Spleen (tissue), 11 donors: Measurements from ENCODE around the gene GKN1. TPM values are rescaled to one million over a fixed set of nuclear protein-coding genes. Genes with fewer than 3 reads are reported as not detected.

ENCODE experiments used
- DNase-seq: peaks from one replicate; pipeline ENCODE4 v3.0.0-alpha.2; 2020
- H3K27ac ChIP-seq, 8 donors: fragments of 200-600 bp; sonication (generic) in 7 of 8; 1 replicate in 4 of 8; 2 replicates in 4 of 8; pipeline versions ENCODE4 v1.5.0 to v1.8.0; 2016 to 2021; ENCODE audit warnings: inconsistent platforms in 4 of 8, mild to moderate bottlenecking in 4 of 8, moderate library complexity in 1 of 8
- H3K27me3 ChIP-seq, 7 donors: fragments of 200-600 bp; sonication (generic) in 6 of 7; replicated peaks in 1 of 7; 1 replicate in 4 of 7; 2 replicates in 3 of 7; pipeline versions ENCODE4 v1.5.0 to v1.8.0; 2016 to 2021; ENCODE audit warnings: inconsistent platforms in 3 of 7, mild to moderate bottlenecking in 1 of 7
- H3K36me3 ChIP-seq, 6 donors: fragments of 200-600 bp; sonication (generic) in 5 of 6; 1 replicate in 4 of 6; 2 replicates in 2 of 6; pipeline versions ENCODE4 v1.5.0 to v1.8.0; 2016 to 2021; ENCODE audit warnings: inconsistent platforms in 2 of 6
- H3K4me1 ChIP-seq, 6 donors: fragments of 200-600 bp; sonication (generic) in 5 of 6; 1 replicate in 3 of 6; 2 replicates in 3 of 6; pipeline versions ENCODE4 v1.5.0 to v1.8.0; 2016 to 2021; ENCODE audit warnings: inconsistent platforms in 3 of 6
- H3K4me3 ChIP-seq, 8 donors: fragments of 200-600 bp; sonication (generic) in 7 of 8; 1 replicate in 4 of 8; 2 replicates in 4 of 8; pipeline versions ENCODE4 v1.5.0 to v1.8.0; 2016 to 2021; ENCODE audit warnings: inconsistent platforms in 4 of 8, mild to moderate bottlenecking in 4 of 8, moderate library complexity in 2 of 8
- H3K9me3 ChIP-seq, 8 donors: fragments of 200-600 bp; sonication (generic) in 7 of 8; 1 replicate in 4 of 8; 2 replicates in 4 of 8; pipeline versions ENCODE4 v1.5.0 to v1.8.0; 2016 to 2021; ENCODE audit warnings: inconsistent platforms in 4 of 8
- CTCF ChIP-seq, 11 experiments: fragments of 200-600 bp in 7 of 11; fragments of 450-650 bp in 4 of 11; sonication (generic) in 4 of 11; IDR thresholded peaks in 8 of 11; conservative IDR thresholded peaks in 3 of 11; 1 replicate in 7 of 11; 2 replicates in 4 of 11; pipeline versions ENCODE4 v1.4.0 to v1.8.0; 2016 to 2021; ENCODE audit warnings: antibody characterized with exemption in 11 of 11, inconsistent platforms in 4 of 11, mild to moderate bottlenecking in 1 of 11
- POLR2A ChIP-seq, 3 donors: fragments of 450-650 bp; IDR thresholded peaks; one replicate each; pipeline ENCODE4 v1.5.1; 2017; ENCODE audit warnings: antibody characterized with exemption in 3 of 3, mild to moderate bottlenecking in 1 of 3
- POLR2AphosphoS5 ChIP-seq, 3 donors: sonication (generic); formaldehyde crosslinking; IDR thresholded peaks; one replicate each; pipeline ENCODE4 v1.5.1; 2017; ENCODE audit warnings: antibody characterized with exemption in 3 of 3
- WGBS, 5 donors: extraction: QIAGEN DNeasy Blood & Tissue Kit in 3 of 5; methylation state at CpG; one replicate each; pipeline versions ENCODE4 v1.1.5 to v1.1.7; 2013 to 2018; 5-methylcytosine and 5-hydroxymethylcytosine counted together
- intact Hi-C: fragments of 100-400 bp; cut with DNase I; formaldehyde crosslinking; loops from one replicate; pipeline ENCODE4 v1.15.0; 2023; ENCODE audit warnings: low total_unique reads
- polyA plus RNA-seq, 3 donors: library from polyadenylated mRNA; stranded (reverse); fragments of 200-250 nt; gene quantifications; one replicate each; pipeline ENCODE4 v1.2.1, GENCODE V29; 2013
- total RNA-seq, 7 donors: library from RNA; depleted of rRNA in 3 of 7; stranded (reverse); fragments of >200 nt in 3 of 7; fragmentation: NEBNext Ultra II Directional in 4 of 7; extraction: Animal tissue kit (Norgen Biotek cat#: 25700) in 4 of 7; gene quantifications; one replicate each; pipeline versions ENCODE4 v1.1.0 to v1.2.1, GENCODE V29; 2016 to 2021
- donor health status: healthy with polysubstance abuse.
- donor health status: DM: no; HTN: no; CAD: no; lungs with moderate emphysema.
- donor health status: DM: no; HTN: no; CAD: no.
- donor health status: Bipolar disorder and iron deficiency.
- donor health status: healthy.
- donor health status: DM: no; HTN: no; CAD: no.
- donor health status: DM: yes; HTN: yes; CAD: no.

GKN1 gene
- total and polyA plus RNA-seq, 10 donors, result 0.28 TPM; not detected in 9

GRCh38 chr2:68974946-68975665 lies 670 bp downstream of the GKN1 start:
- 66 to 89% (median 79%) methylated on average over 9 of the region's 9 CpGs for WGBS, 5 donors
- intact Hi-C loops, result no loop called here
- Histone ChIP-seq H3K4me3 (no peak overlapping the region), H3K4me1 (no peaks in the 10 kb centered on the region), H3K36me3 (no peaks in the 10 kb centered on the region), H3K27me3 (peaks cover 0 to 10% (median 0%) of the 10 kb centered on the region in 7 donors), H3K9me3 (no peaks in the 10 kb centered on the region), H3K27ac (no peak overlapping the region)
- DNase-seq, result no peak
- no peak for TF ChIP-seq POLR2A (IDR thresholded peaks at IDR 0.05)
- no peak for TF ChIP-seq POLR2AphosphoS5 (IDR thresholded peaks at IDR 0.05)
- TF ChIP-seq CTCF (IDR thresholded peaks at IDR 0.05 in 8 of 11, conservative IDR thresholded peaks at IDR 0.05 in 3 of 11), result no peak

- intact Hi-C loops, result no loop called here
- Histone ChIP-seq H3K4me1 (no peaks in the 10 kb centered on the region), H3K27me3 (peaks cover 0 to 12% (median 0%) of the 10 kb centered on the region in 7 donors), H3K4me3 (no peak overlapping the region), H3K36me3 (no peaks in the 10 kb centered on the region), H3K9me3 (no peaks in the 10 kb centered on the region), H3K27ac (no peak overlapping the region)
- WGBS, 5 donors, result 92 to 98% (median 97%) methylated on average over 2 of the region's 2 CpGs
- TF ChIP-seq POLR2A (IDR thresholded peaks at IDR 0.05), result no peak
- no peak for TF ChIP-seq CTCF (IDR thresholded peaks at IDR 0.05 in 8 of 11, conservative IDR thresholded peaks at IDR 0.05 in 3 of 11)
- no peak for TF ChIP-seq POLR2AphosphoS5 (IDR thresholded peaks at IDR 0.05)
- no peak for DNase-seq
These were observed 1.4 kb downstream of the GKN1 start for GRCh38 chr2:68975844-68976243.

GRCh38 chr2:68977453-68977852 lies 3.0 kb downstream of the GKN1 start:
- TF ChIP-seq POLR2A (IDR thresholded peaks at IDR 0.05), result no peak
- no peak for TF ChIP-seq CTCF (IDR thresholded peaks at IDR 0.05 in 8 of 11, conservative IDR thresholded peaks at IDR 0.05 in 3 of 11)
- no peak for TF ChIP-seq POLR2AphosphoS5 (IDR thresholded peaks at IDR 0.05)
- Histone ChIP-seq H3K36me3 (no peaks in the 10 kb centered on the region), H3K27me3 (peaks cover 0 to 12% (median 0%) of the 10 kb centered on the region in 7 donors), H3K4me1 (no peaks in the 10 kb centered on the region), H3K27ac (no peak overlapping the region), H3K4me3 (no peak overlapping the region), H3K9me3 (no peaks in the 10 kb centered on the region)
- DNase-seq, result no peak
- intact Hi-C loops, result no loop called here
- 71 to 86% (median 79%) methylated on average over 4 of the region's 4 CpGs for WGBS, 5 donors

- Histone ChIP-seq H3K27ac (no peak overlapping the region), H3K27me3 (peaks cover 0 to 12% (median 0%) of the 10 kb centered on the region in 7 donors), H3K9me3 (no peaks in the 10 kb centered on the region), H3K4me1 (no peaks in the 10 kb centered on the region), H3K36me3 (no peaks in the 10 kb centered on the region), H3K4me3 (no peak overlapping the region)
- intact Hi-C loops, result no loop called here
- WGBS, 5 donors, result 75 to 94% (median 80%) methylated on average over 3 of the region's 3 CpGs
- DNase-seq, result no peak
- no peak for TF ChIP-seq CTCF (IDR thresholded peaks at IDR 0.05 in 8 of 11, conservative IDR thresholded peaks at IDR 0.05 in 3 of 11)
- no peak for TF ChIP-seq POLR2A (IDR thresholded peaks at IDR 0.05)
- TF ChIP-seq POLR2AphosphoS5 (IDR thresholded peaks at IDR 0.05), result no peak
These were observed 3.7 kb downstream of the GKN1 start for GRCh38 chr2:68978098-68978497.
